ES-I3 (cell line): ENCODE data around the gene RPGR.

Experiments used
- H3K36me3 ChIP-seq: 2 replicates; pipeline ENCODE4 v1.6.1; 2013; ENCODE audit warnings: mild to moderate bottlenecking, low read length, control low read depth, moderate library complexity; ENCODE audit not compliant: insufficient read depth
- H3K4me1 ChIP-seq: 2 replicates; pipeline ENCODE4 v1.6.1; 2013; ENCODE audit warnings: mild to moderate bottlenecking, control low read depth, low read length; ENCODE audit not compliant: insufficient read depth
- H3K9ac ChIP-seq: 2 replicates; pipeline ENCODE4 v1.6.1; 2013; ENCODE audit warnings: low read depth, mild to moderate bottlenecking, low read length, moderate library complexity
- H3K9me3 ChIP-seq: 2 replicates; pipeline ENCODE4 v1.6.1; 2013; ENCODE audit warnings: mild to moderate bottlenecking, low read length, moderate library complexity; ENCODE audit not compliant: control insufficient read depth, insufficient read depth

The RPGR gene

DNA sequence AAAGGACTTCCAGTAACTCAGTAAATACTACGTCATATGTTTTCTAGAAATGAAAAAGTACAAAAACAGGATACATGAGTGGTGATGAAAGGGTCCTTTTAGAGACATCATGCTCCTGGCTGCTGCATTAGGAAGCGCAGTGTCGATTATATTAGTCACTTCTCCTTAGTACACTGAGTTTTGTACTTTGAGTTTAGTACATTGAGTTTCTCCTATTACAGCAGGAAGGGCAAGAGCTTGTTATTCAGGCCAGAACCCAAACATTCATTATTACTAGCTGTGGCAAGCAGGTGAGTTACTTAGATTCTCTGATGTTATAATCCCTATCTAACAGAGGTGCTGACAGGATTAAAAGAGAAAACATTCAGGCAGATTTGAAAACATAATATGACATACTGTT, 21.3 kb downstream of the RPGR start:
- H3K9ac ChIP-seq: no peak overlapping the region
- 0 out of 2 replicates have a peak, but pooled peaks cover 3% of the 10 kb centered on the region for H3K36me3 ChIP-seq
- H3K4me1 ChIP-seq: no peaks in the 10 kb centered on the region
- H3K9me3 ChIP-seq: no peaks in the 10 kb centered on the region

DNA sequence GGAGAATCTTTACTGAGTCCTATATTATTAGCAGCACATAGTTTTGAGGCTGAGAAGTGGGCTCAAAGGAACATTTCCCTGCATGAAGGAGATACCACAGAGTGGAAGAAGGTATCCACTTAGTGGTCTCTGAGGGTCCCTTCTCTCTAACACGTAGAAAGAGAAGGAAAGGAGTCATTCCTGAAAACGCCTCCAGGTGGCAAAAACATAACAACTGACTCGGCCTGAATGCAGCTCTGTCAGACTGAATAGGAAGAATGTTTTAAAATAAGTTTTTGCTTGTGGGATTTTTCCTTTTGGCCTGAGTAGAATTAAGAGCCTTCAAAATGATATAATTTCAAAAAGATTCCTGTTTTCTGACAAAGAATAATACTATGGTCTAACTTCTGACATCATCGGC, 23.3 kb downstream of the RPGR start:
- Histone ChIP-seq H3K4me1 (no peaks in the 10 kb centered on the region), H3K9me3 (no peaks in the 10 kb centered on the region), H3K9ac (no peak overlapping the region), H3K36me3 (0 out of 2 replicates have a peak, but pooled peaks cover 3% of the 10 kb centered on the region)

DNA sequence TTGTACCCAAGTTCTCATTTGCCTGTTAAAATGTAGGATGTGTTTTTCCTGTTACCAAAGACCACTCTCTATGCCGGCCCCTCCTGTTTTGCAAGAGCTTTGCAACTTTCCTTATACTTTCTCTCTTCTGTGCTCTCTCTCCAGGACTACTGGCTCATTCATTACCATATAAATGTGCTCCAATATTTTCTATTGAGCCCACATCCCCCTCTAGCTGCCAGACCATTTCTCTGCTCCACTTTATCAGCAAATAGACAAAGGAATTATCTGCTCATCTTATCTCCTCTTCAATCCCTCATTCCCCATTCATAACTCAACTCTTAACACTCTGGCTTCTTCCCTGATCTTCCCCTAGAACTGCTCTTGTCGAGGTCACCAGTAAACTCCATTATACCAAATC, 33.6 kb downstream of the RPGR start:
- H3K36me3 ChIP-seq: no peaks in the 10 kb centered on the region; the same call in 1 of the 2 replicates
- no peaks in the 10 kb centered on the region for H3K9me3 ChIP-seq
- H3K9ac ChIP-seq: no peak overlapping the region
- no peaks in the 10 kb centered on the region for H3K4me1 ChIP-seq

DNA sequence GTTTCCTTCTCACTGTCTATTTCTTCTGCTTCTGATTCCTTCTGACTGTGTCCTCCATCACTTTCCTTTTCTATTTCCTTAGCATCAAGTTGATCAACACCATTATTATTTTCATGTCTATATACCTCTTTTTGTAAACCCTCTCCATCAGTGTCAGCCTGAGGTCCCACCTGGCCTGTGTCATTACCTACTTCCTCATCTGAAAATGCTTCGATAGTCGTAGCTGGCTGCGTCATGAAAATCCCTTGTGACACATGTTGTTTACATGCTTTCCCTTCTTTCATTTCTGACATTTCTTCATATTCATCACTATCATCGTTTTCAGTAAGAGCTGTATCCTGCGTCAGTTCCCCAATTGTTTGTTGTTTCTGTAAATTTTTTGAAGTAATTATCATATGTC, 39.6 kb downstream of the RPGR start:
- Histone ChIP-seq H3K4me1 (no peaks in the 10 kb centered on the region), H3K9ac (no peak overlapping the region), H3K36me3 (no peaks in the 10 kb centered on the region; the same call in 1 of the 2 replicates), H3K9me3 (no peaks in the 10 kb centered on the region)

DNA sequence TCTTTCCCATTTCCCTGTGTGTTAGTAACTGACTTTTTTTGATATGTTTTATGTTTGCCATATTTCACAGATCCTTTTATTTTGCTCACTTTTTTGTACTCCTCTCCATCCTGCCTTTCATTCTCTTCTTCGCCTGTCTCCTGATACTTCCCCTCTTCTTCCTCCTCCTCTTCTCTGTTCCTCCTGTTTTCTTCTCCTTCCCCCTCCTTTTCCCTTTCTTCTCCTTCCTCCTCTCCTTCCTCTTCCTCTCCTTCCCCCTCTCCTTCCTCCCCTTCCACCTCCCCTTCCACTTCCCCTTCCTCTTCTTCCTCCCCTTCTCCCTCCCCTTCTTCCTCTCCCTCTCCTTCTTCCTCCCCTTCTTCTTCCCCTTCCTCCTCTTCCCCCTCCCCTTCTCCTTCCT, 41.7 kb downstream of the RPGR start:
- Histone ChIP-seq H3K9ac (no peak overlapping the region), H3K9me3 (no peaks in the 10 kb centered on the region), H3K36me3 (no peaks in the 10 kb centered on the region), H3K4me1 (no peaks in the 10 kb centered on the region)

DNA sequence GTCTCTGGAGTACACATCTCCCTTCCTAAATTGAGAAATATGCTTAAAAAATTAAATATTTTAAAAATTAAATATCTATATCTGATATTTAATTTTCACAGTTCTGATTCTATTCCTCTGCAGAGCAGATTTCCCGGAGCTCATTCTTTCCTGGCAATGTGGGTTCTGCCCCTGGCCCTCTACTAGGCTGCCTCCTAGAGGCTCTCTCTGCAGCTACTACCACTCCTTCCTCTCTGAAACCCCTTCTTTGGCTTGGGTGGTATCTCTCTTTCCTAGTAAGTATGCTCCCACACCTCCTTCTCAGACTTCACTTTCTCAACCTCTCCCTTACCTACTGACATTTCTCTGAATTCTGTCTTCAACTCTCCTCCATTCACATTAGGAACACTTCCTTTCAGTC, 45.3 kb downstream of the RPGR start:
- H3K9me3 ChIP-seq: no peaks in the 10 kb centered on the region
- H3K4me1 ChIP-seq: peaks cover 13% of the 10 kb centered on the region; the same call in 1 of the 2 replicates
- no peak overlapping the region for H3K9ac ChIP-seq
- no peaks in the 10 kb centered on the region for H3K36me3 ChIP-seq

DNA sequence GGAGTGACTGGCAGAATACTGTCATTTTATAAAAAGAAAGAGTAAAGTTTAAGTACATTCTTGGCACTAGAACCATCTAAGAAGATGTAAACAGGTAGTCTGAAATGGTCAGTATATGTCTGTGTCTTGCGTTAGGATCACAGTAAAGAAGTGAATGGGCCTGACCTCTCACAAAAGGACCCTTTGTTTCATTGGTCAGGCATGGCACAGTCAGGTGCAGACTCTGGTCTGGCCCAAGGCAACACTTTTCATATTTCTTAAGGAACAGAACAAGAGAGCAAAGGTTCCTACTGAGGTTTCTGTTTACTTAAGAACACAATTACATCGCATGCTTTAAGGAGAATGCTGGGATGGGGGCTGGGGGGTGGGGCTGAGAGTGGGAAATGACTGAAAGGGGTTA, 48.1 kb downstream of the RPGR start:
- Histone ChIP-seq H3K36me3 (no peaks in the 10 kb centered on the region), H3K4me1 (peaks cover 13% of the 10 kb centered on the region; the same call in 1 of the 2 replicates), H3K9ac (no peak overlapping the region), H3K9me3 (no peaks in the 10 kb centered on the region)

DNA sequence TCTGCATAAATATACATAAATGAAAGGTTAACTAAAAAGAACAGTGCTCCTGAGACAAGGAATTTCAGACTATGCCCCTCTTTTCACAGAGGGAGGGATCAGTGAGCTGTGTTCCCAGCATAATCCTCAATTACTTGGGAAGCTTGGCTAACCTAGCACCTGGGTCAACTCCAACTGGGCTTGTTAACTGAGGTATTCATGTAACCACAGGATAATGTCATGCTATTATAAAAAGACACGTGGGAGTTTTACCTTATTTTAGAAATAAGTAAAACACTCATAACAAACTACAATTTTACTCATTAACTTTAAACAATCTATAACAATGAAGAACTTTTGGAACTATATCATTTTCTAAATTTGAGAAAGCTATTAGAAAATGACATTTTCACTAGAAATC, 48.6 kb downstream of the RPGR start:
- H3K36me3 ChIP-seq: no peaks in the 10 kb centered on the region
- H3K9me3 ChIP-seq: no peaks in the 10 kb centered on the region
- peaks cover 13% of the 10 kb centered on the region; the same call in 1 of the 2 replicates for H3K4me1 ChIP-seq
- no peak overlapping the region for H3K9ac ChIP-seq

DNA sequence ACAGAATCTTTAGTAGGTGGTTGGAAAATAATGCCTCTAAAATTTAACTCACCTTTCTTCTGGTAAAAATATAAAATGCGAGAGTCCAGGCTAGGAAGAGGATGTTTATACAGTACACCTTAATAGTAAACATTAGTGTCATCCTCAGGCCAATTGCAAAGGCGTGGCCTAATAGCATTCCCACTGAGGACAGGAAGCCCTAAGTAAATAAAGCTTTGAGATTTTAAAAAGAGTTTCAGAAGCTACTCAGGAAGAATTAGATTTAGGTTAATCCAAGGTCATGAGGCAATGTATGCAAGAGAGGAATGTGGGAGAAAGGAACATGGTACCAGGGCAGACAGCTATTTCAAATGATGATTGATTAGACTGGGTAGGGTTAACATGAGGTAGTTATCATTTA, 49.5 kb downstream of the RPGR start:
- H3K36me3 ChIP-seq: no peaks in the 10 kb centered on the region
- H3K9me3 ChIP-seq: no peaks in the 10 kb centered on the region
- H3K9ac ChIP-seq: no peak overlapping the region
- H3K4me1 ChIP-seq: peaks cover 13% of the 10 kb centered on the region; the same call in 1 of the 2 replicates

DNA sequence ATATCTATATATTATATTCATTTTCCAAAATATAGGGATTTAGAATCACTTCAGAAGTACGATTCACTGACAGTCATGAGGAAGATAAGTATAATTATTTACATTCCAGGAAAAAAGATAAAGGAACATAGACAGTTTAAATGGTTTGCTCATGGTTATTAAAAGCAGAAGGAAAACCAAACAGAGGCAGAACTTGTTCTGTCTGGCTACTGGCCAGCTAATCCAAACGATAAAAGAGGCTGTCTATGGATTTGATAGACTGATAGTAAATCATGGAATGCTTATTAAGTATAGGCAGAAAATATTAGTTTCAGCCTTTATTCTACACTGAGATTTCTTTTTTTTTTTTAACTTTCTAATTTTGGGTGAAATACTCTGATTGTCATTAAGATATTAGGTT, 50.2 kb downstream of the RPGR start:
- Histone ChIP-seq H3K36me3 (no peaks in the 10 kb centered on the region), H3K9me3 (no peaks in the 10 kb centered on the region), H3K4me1 (peaks cover 13% of the 10 kb centered on the region; the same call in 1 of the 2 replicates), H3K9ac (no peak overlapping the region)

DNA sequence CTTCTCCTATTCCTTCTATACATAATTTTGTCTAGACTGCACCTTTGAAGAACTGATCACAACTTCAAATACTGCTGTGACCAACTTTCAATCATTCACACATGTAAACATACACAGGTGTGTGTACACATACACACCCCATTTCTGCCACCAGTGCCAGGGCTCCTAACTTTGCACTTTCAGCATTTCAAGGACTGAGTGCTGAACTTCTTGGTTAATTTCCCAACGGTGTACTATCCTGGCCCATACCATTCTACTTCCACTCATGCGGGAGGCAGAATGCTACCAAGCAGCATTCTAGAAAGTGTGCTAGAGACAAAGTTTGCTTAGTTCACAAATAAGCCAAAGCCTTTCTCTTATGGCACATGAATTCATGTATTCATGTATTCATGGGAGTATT, 51.2 kb downstream of the RPGR start:
- no peaks in the 10 kb centered on the region for H3K9me3 ChIP-seq
- H3K36me3 ChIP-seq: no peaks in the 10 kb centered on the region
- no peak overlapping the region for H3K9ac ChIP-seq
- H3K4me1 ChIP-seq: peaks cover 13% of the 10 kb centered on the region; the same call in 1 of the 2 replicates

DNA sequence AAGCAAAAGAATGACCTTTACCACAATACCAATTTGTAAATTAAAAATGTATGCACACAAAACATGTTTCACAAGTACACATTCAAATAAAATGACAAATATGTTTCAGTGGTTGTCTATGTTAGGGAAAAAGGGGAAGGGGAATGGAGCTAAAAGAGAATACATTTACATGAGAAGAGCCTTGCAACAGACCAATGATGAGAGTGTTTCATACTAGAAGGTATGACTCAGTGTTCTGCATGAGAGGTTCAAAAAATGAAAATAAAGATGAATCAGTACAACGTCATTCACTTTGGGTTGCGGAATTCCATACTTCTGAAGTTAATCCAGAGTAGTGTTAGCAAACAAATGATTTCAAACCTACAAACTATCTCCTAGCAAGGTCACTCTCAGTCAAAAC, 51.7 kb downstream of the RPGR start:
- Histone ChIP-seq H3K9me3 (no peaks in the 10 kb centered on the region), H3K36me3 (no peaks in the 10 kb centered on the region), H3K4me1 (peaks cover 13% of the 10 kb centered on the region; the same call in 1 of the 2 replicates), H3K9ac (no peak overlapping the region)

DNA sequence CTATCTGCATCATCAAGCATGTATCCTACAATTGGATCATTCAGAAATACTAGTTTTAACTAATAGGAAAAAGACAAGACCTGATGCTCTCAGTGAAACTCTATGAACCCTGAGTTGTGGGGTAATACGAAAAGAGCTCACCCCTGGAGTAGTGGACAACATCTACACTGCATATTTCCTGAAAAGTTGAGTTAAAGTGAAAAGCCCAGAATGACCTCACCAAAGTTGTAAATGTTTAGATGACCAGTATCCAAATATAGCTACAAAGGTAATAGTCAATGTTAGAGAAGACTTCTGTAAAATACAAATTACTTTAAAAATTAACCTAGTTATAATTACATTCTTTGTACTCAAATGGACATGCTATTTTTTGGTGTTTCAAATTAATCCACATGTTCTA, 53.9 kb downstream of the RPGR start:
- Histone ChIP-seq H3K4me1 (peaks cover 5% of the 10 kb centered on the region; the same call in 1 of the 2 replicates), H3K9me3 (no peaks in the 10 kb centered on the region; the same call in 1 of the 2 replicates), H3K36me3 (no peaks in the 10 kb centered on the region), H3K9ac (no peak overlapping the region)

DNA sequence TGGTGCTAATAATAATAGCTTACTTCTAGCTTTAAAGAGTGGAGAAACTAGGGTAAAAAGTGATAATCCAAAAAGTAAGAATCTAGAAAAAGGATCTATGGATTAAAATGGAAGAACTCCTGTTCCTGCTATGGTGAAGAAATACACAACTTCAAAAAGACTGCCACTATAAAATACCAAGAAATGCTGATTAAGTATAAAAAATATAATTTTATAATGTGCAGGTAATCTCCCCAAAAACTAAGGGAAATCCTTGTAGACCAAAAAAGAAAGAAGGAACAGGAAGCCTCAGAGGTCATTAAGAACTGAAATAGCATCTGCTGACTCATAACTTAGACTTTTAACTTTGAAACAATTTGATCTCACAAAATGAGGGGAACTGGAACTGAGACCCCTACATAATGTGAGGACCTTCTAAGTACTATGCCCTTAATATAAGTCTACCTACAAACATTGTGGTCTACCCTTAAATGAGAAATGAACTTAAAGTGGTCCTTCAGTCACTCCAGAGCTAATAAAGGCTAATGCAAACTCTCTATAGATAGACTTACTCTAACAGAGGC, 56.1 kb downstream of the RPGR start:
- Histone ChIP-seq H3K4me1 (no peaks in the 10 kb centered on the region), H3K36me3 (no peaks in the 10 kb centered on the region), H3K9me3 (no peaks in the 10 kb centered on the region; the same call in 1 of the 2 replicates), H3K9ac (no peak overlapping the region)

DNA sequence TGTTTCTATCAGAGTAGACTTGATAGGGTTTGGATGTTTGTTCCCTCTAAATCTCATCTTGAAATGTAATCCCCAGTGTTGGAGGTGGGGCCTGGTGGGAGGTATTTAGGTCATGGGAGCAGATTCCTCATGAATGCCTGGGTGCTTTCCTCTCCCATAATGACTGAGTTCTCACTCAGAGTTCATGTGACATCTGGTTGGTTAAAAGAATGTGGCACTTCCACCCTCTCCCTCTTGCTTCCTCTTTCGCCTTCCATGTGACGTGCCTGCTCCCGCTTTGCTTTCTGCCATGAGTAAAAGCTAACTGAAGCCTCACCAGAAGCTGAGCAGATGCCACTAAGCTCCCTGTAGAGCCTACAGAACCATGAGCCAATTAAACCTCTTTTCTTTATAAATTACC, 59.3 kb downstream of the RPGR start:
- Histone ChIP-seq H3K9me3 (no peaks in the 10 kb centered on the region; the same call in 1 of the 2 replicates), H3K9ac (no peak overlapping the region), H3K4me1 (no peaks in the 10 kb centered on the region), H3K36me3 (no peaks in the 10 kb centered on the region)
